Mammary epithelial cell (primary cell): ENCODE data around the gene NCOA5.
A peak's percentile ranks its signal among the peaks of the same experiment; 100 is the strongest.

Experiments used
- CTCF ChIP-seq, 2 donors: IDR thresholded peaks in 1 of 2; conservative IDR thresholded peaks in 1 of 2; 2 replicates each; pipeline ENCODE4 v1.5.1; 2011 to 2012; ENCODE audit warnings: inconsistent platforms in 2 of 2, low read length in 2 of 2, mild to moderate bottlenecking in 2 of 2, control low read depth in 1 of 2, low read depth in 1 of 2; ENCODE audit not compliant: insufficient read depth in 1 of 2; ENCODE audit errors: extremely low read depth in 1 of 2
- EZH2 ChIP-seq: IDR thresholded peaks from 2 replicates; pipeline ENCODE4 v1.6.1; 2012; ENCODE audit warnings: low read length, inconsistent platforms, borderline replicate concordance

GRCh38 chr20:46057856-46058598 is 31.7 kb downstream of the NCOA5 start:
- TF ChIP-seq CTCF (conservative IDR thresholded peaks at IDR 0.05 in 1 of 2, IDR thresholded peaks at IDR 0.05 in 1 of 2; ENCODE audit: extremely low read depth in 1 of 2, insufficient read depth in 1 of 2, low read depth in 1 of 2, low read length in 2 of 2) (peak; percentile 22 to 32), EZH2 (no peak)
